ENCODE measurements around the gene TRIM38. TPM values are rescaled to one million over a fixed set of nuclear protein-coding genes. Genes with fewer than 3 reads are reported as not detected.

TRIM38 gene
- 7.6 and 9.6 TPM in 2 replicates for total RNA-seq (2012; rRNA removed)

GRCh38 chr6:25962149-25963127 is at the start of gene TRIM38:
TRIM38 (plus strand) TSS chr6:25962802; CDS start chr6:25966523, 3,721 bp downstream.
- Histone ChIP-seq H3K4me3 (ENCODE audit: low read length) (peak within 1 kb of the TSS; percentile 71), H3K4me1 (ENCODE audit: control insufficient read depth, insufficient read depth, low read length) (peaks cover 35% of the 10 kb centered on the region), H3K27me3 (ENCODE audit: control insufficient read depth, insufficient read depth, low read length) (no peaks in the 10 kb centered on the region), H3K4me2 (ENCODE audit: low read length) (peak within 1 kb of the TSS; percentile 81), H3K9ac (ENCODE audit: low read depth, low read length) (peak within 1 kb of the TSS; percentile 92), H3K9me3 (replicated peaks; ENCODE audit: low read length) (no peaks in the 10 kb centered on the region), H3K36me3 (ENCODE audit: insufficient read depth, low read length) (peaks cover 21% of the 10 kb centered on the region)

- Histone ChIP-seq H3K4me2 (ENCODE audit: low read length) (no peak overlapping the region), H3K27me3 (ENCODE audit: control insufficient read depth, insufficient read depth, low read length) (no peaks in the 10 kb centered on the region), H3K4me1 (ENCODE audit: control insufficient read depth, insufficient read depth, low read length) (no peaks in the 10 kb centered on the region), H3K9ac (ENCODE audit: low read depth, low read length) (no peak overlapping the region), H3K9me3 (replicated peaks; ENCODE audit: low read length) (no peaks in the 10 kb centered on the region), H3K36me3 (ENCODE audit: insufficient read depth, low read length) (no peaks in the 10 kb centered on the region), H3K4me3 (ENCODE audit: low read length) (no peak overlapping the region)
These were observed 48.9 kb upstream of the TRIM38 start for GRCh38 chr6:25913741-25914140.

GRCh38 chr6:25916330-25916729 is 46.3 kb upstream of the TRIM38 start:
- Histone ChIP-seq H3K4me2 (ENCODE audit: low read length) (no peak overlapping the region), H3K27me3 (ENCODE audit: control insufficient read depth, insufficient read depth, low read length) (no peaks in the 10 kb centered on the region), H3K4me3 (ENCODE audit: low read length) (no peak overlapping the region), H3K9me3 (replicated peaks; ENCODE audit: low read length) (no peaks in the 10 kb centered on the region), H3K9ac (ENCODE audit: low read depth, low read length) (no peak overlapping the region), H3K36me3 (ENCODE audit: insufficient read depth, low read length) (no peaks in the 10 kb centered on the region), H3K4me1 (ENCODE audit: control insufficient read depth, insufficient read depth, low read length) (no peaks in the 10 kb centered on the region)

- H3K9me3 ChIP-seq (replicated peaks; ENCODE audit: low read length), result no peaks in the 10 kb centered on the region
- no peaks in the 10 kb centered on the region for H3K36me3 ChIP-seq (ENCODE audit: insufficient read depth, low read length)
- no peaks in the 10 kb centered on the region for H3K27me3 ChIP-seq (ENCODE audit: control insufficient read depth, insufficient read depth, low read length)
- H3K4me3 ChIP-seq (ENCODE audit: low read length), result no peak overlapping the region
- H3K4me2 ChIP-seq (ENCODE audit: low read length), result no peak overlapping the region
- H3K4me1 ChIP-seq (ENCODE audit: control insufficient read depth, insufficient read depth, low read length), result no peaks in the 10 kb centered on the region
- H3K9ac ChIP-seq (ENCODE audit: low read depth, low read length), result no peak overlapping the region
These were observed 45.7 kb upstream of the TRIM38 start for GRCh38 chr6:25916789-25917490.

GRCh38 chr6:25918083-25918683 is 44.4 kb upstream of the TRIM38 start:
- H3K4me2 ChIP-seq (ENCODE audit: low read length), result no peak overlapping the region
- no peaks in the 10 kb centered on the region for H3K36me3 ChIP-seq (ENCODE audit: insufficient read depth, low read length)
- H3K9ac ChIP-seq (ENCODE audit: low read depth, low read length), result no peak overlapping the region
- no peaks in the 10 kb centered on the region for H3K27me3 ChIP-seq (ENCODE audit: control insufficient read depth, insufficient read depth, low read length)
- no peaks in the 10 kb centered on the region for H3K9me3 ChIP-seq (replicated peaks; ENCODE audit: low read length)
- H3K4me3 ChIP-seq (ENCODE audit: low read length), result no peak overlapping the region
- no peaks in the 10 kb centered on the region for H3K4me1 ChIP-seq (ENCODE audit: control insufficient read depth, insufficient read depth, low read length)

GRCh38 chr6:25919657-25920056 is 42.9 kb upstream of the TRIM38 start:
- H3K36me3 ChIP-seq (ENCODE audit: insufficient read depth, low read length), result no peaks in the 10 kb centered on the region
- H3K9me3 ChIP-seq (replicated peaks; ENCODE audit: low read length), result no peaks in the 10 kb centered on the region
- H3K27me3 ChIP-seq (ENCODE audit: control insufficient read depth, insufficient read depth, low read length), result no peaks in the 10 kb centered on the region
- H3K4me1 ChIP-seq (ENCODE audit: control insufficient read depth, insufficient read depth, low read length), result no peaks in the 10 kb centered on the region
- no peak overlapping the region for H3K4me3 ChIP-seq (ENCODE audit: low read length)
- no peak overlapping the region for H3K9ac ChIP-seq (ENCODE audit: low read depth, low read length)
- no peak overlapping the region for H3K4me2 ChIP-seq (ENCODE audit: low read length)

GRCh38 chr6:25921525-25922203 is 40.9 kb upstream of the TRIM38 start:
- Histone ChIP-seq H3K4me2 (ENCODE audit: low read length) (no peak overlapping the region), H3K4me1 (ENCODE audit: control insufficient read depth, insufficient read depth, low read length) (no peaks in the 10 kb centered on the region), H3K9ac (ENCODE audit: low read depth, low read length) (no peak overlapping the region), H3K36me3 (ENCODE audit: insufficient read depth, low read length) (no peaks in the 10 kb centered on the region), H3K9me3 (replicated peaks; ENCODE audit: low read length) (no peaks in the 10 kb centered on the region), H3K27me3 (ENCODE audit: control insufficient read depth, insufficient read depth, low read length) (no peaks in the 10 kb centered on the region), H3K4me3 (ENCODE audit: low read length) (no peak overlapping the region)

- no peak overlapping the region for H3K9ac ChIP-seq (ENCODE audit: low read depth, low read length)
- H3K4me3 ChIP-seq (ENCODE audit: low read length), result no peak overlapping the region
- no peak overlapping the region for H3K4me2 ChIP-seq (ENCODE audit: low read length)
- no peaks in the 10 kb centered on the region for H3K9me3 ChIP-seq (replicated peaks; ENCODE audit: low read length)
- no peaks in the 10 kb centered on the region for H3K27me3 ChIP-seq (ENCODE audit: control insufficient read depth, insufficient read depth, low read length)
- no peaks in the 10 kb centered on the region for H3K36me3 ChIP-seq (ENCODE audit: insufficient read depth, low read length)
- no peaks in the 10 kb centered on the region for H3K4me1 ChIP-seq (ENCODE audit: control insufficient read depth, insufficient read depth, low read length)
These were observed 40.3 kb upstream of the TRIM38 start for GRCh38 chr6:25922301-25922700.

- no peak overlapping the region for H3K9ac ChIP-seq (ENCODE audit: low read depth, low read length)
- H3K36me3 ChIP-seq (ENCODE audit: insufficient read depth, low read length), result no peaks in the 10 kb centered on the region
- no peaks in the 10 kb centered on the region for H3K4me1 ChIP-seq (ENCODE audit: control insufficient read depth, insufficient read depth, low read length)
- no peaks in the 10 kb centered on the region for H3K9me3 ChIP-seq (replicated peaks; ENCODE audit: low read length)
- no peaks in the 10 kb centered on the region for H3K27me3 ChIP-seq (ENCODE audit: control insufficient read depth, insufficient read depth, low read length)
- H3K4me2 ChIP-seq (ENCODE audit: low read length), result no peak overlapping the region
- H3K4me3 ChIP-seq (ENCODE audit: low read length), result no peak overlapping the region
These were observed 36.7 kb upstream of the TRIM38 start for GRCh38 chr6:25925876-25926275.

GRCh38 chr6:25927178-25927577 is 35.4 kb upstream of the TRIM38 start:
- Histone ChIP-seq H3K4me2 (ENCODE audit: low read length) (no peak overlapping the region), H3K9ac (ENCODE audit: low read depth, low read length) (no peak overlapping the region), H3K27me3 (ENCODE audit: control insufficient read depth, insufficient read depth, low read length) (no peaks in the 10 kb centered on the region), H3K36me3 (ENCODE audit: insufficient read depth, low read length) (no peaks in the 10 kb centered on the region), H3K9me3 (replicated peaks; ENCODE audit: low read length) (no peaks in the 10 kb centered on the region), H3K4me1 (ENCODE audit: control insufficient read depth, insufficient read depth, low read length) (no peaks in the 10 kb centered on the region), H3K4me3 (ENCODE audit: low read length) (no peak overlapping the region)

GRCh38 chr6:25927756-25928216 is 34.8 kb upstream of the TRIM38 start:
- Histone ChIP-seq H3K4me1 (ENCODE audit: control insufficient read depth, insufficient read depth, low read length) (no peaks in the 10 kb centered on the region), H3K4me2 (ENCODE audit: low read length) (no peak overlapping the region), H3K9me3 (replicated peaks; ENCODE audit: low read length) (no peaks in the 10 kb centered on the region), H3K9ac (ENCODE audit: low read depth, low read length) (no peak overlapping the region), H3K36me3 (ENCODE audit: insufficient read depth, low read length) (no peaks in the 10 kb centered on the region), H3K4me3 (ENCODE audit: low read length) (no peak overlapping the region), H3K27me3 (ENCODE audit: control insufficient read depth, insufficient read depth, low read length) (no peaks in the 10 kb centered on the region)
